ENCODE measurements around the gene RIT2.

The RIT2 gene

GRCh38 chr18:42922363-42922762 lies 193.1 kb downstream of the RIT2 start:
- no peak for DNase-seq

- no peak for DNase-seq
Measured at GRCh38 chr18:42921226-42921737, 194.2 kb downstream of the RIT2 start.

GRCh38 chr18:42920621-42921020 lies 194.9 kb downstream of the RIT2 start:
- DNase-seq: no peak

GRCh38 chr18:42915299-42915698 lies 200.2 kb downstream of the RIT2 start:
- no peak for DNase-seq

- DNase-seq: no peak
Measured at GRCh38 chr18:42914476-42914875, 201.0 kb downstream of the RIT2 start.

GRCh38 chr18:42909095-42909494 lies 206.4 kb downstream of the RIT2 start:
- DNase-seq: no peak

GRCh38 chr18:42906761-42907160 lies 208.7 kb downstream of the RIT2 start:
- no peak for DNase-seq

- DNase-seq: no peak
Measured at GRCh38 chr18:42901161-42901560, 214.3 kb downstream of the RIT2 start.

- no peak for DNase-seq
Measured at GRCh38 chr18:42893977-42894376, 221.5 kb downstream of the RIT2 start.

GRCh38 chr18:42892181-42892580 lies 223.3 kb downstream of the RIT2 start:
- DNase-seq: no peak

- DNase-seq: no peak
Measured at GRCh38 chr18:42891705-42892104, 223.8 kb downstream of the RIT2 start.

GRCh38 chr18:42883169-42883568 lies 232.3 kb downstream of the RIT2 start:
- no peak for DNase-seq

GRCh38 chr18:42882122-42882521 lies 233.4 kb downstream of the RIT2 start:
- no peak for DNase-seq

- DNase-seq: no peak
Measured at GRCh38 chr18:42872838-42873237, 242.6 kb downstream of the RIT2 start.

GRCh38 chr18:42864876-42865275 lies 250.6 kb downstream of the RIT2 start:
- DNase-seq: no peak

GRCh38 chr18:42861271-42861670 lies 254.2 kb downstream of the RIT2 start:
- DNase-seq: no peak

GRCh38 chr18:42860548-42860947 lies 254.9 kb downstream of the RIT2 start:
- DNase-seq: no peak

GRCh38 chr18:42860011-42860410 lies 255.5 kb downstream of the RIT2 start:
- no peak for DNase-seq

GRCh38 chr18:42854558-42854957 lies 260.9 kb downstream of the RIT2 start:
- no peak for DNase-seq

- no peak for DNase-seq
Measured at GRCh38 chr18:42850174-42851083, 265.1 kb downstream of the RIT2 start.

GRCh38 chr18:42839408-42839807 lies 276.1 kb downstream of the RIT2 start:
- no peak for DNase-seq

GRCh38 chr18:42838546-42839145 lies 276.8 kb downstream of the RIT2 start:
- DNase-seq: no peak

- DNase-seq: no peak
Measured at GRCh38 chr18:42830936-42831335, 284.5 kb downstream of the RIT2 start.

GRCh38 chr18:42828881-42829280 lies 286.6 kb downstream of the RIT2 start:
- DNase-seq: no peak

Measured in T-helper 9 cell (primary cell).